Jurkat, Clone E6-1 (cell line): ENCODE results near the gene HBEGF.
"Not testable (repeated sequence)": the region's sequence is repeated elsewhere in the genome, so short reads cannot be mapped to it uniquely, and the experiment has no call there.

Experiments
- DNase-seq: peaks from one replicate; pipeline ENCODE4 v3.0.0-alpha.2; 2011; ENCODE audit warnings: low read depth, low spot score
- H3K4me3 ChIP-seq: 2 replicates; pipeline ENCODE4 v1.5.1; 2011; ENCODE audit warnings: mild to moderate bottlenecking, low read length, control low read depth, moderate library complexity

The HBEGF gene

DNA sequence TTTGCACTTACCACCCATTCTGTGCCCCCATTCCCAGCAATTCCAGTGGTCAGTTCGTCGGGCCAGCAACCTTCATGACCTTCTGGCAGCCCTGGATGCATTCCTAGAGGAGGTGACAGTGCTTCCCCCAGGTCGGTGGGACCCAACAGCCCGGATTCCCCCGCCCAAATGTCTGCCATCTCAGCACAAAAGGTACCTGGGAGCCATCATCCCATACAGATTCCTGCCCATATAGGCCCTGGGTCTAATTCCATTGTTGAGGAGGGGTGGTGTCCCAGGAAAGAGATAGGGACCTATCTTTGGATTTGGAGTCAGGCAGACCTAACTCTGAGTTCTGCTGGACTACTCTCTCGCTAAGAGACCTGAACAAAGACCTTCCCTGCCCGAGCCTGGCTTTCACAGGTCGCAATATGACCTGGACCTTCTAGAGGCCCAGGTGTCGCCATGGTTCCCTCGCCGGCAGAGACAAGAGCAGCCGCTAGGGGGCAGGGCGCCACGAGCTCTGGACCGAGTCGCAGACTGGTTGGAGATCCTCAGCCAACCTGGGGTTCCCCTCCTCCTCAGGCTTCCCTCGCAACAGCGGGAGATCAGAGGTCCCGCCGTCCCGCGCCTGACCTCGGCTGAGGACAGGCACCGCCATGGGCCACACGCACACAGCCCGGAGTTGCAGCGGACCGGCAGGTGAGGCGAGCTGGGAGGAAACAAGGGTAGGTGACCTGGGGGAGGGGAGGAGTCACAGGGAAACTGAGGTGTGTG is 16.6 kb upstream of the HBEGF start:
- H3K4me3 ChIP-seq: 0 out of 2 replicates have a peak overlapping the region, but pooled peaks have one; percentile 7
- DNase-seq: no peak

DNA sequence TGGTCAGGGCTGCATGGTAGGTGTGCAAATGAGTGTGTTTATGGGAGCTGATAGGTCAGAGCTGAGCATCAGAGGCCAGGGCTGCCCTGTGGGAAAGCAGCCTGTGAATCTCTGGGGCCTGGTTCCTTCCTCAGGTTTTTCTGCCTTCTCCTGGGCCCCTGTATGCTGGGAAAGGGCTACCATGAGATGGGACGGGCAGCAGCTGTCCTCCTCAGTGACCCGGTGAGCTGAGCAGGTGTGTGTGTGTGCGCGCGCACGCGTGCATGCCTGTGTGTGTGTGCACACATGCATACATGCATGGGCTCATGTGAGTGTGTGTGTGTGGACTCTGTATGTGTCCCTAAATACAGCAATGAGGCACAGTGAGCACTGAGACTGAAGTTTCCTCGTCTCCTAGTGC is 15.9 kb upstream of the HBEGF start:
- no peak for DNase-seq
- no peak overlapping the region for H3K4me3 ChIP-seq

GRCh38 chr5:140361901-140362300 is 15.5 kb upstream of the HBEGF start:
- H3K4me3 ChIP-seq: no peak overlapping the region
- no peak for DNase-seq

DNA sequence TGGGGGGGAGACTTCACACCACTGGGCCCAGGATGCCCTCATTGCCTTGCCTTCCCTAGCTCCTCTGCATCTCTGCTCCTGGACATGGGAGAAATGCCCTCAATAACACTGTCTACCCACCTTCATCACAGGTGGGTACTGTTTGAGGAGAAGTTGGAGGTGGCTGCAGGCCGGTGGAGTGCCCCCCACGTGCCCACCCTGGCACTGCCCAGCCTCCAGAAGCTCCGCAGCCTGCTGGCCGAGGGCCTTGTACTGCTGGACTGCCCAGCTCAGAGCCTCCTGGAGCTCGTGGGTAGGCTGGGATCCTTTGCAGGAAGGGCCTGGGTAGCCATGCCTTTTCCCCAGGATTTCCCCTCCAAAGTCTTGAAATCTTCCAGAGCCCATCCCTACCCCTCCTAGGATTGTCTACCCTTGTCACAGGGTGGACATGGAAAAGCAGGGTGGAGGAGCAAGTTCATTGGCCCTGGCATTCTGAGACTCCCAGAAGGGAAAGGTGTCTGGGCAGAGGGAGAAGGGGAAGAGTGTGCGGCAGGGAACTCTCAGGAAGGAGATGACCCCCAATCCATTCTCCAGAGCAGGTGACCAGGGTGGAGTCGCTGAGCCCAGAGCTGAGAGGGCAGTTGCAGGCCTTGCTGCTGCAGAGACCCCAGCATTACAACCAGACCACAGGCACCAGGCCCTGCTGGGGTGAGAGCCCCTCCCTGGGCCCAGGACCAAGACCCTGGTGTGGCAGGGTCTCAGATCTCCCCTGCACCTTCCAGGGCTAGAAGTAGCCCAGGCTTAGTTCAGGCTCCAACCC is 14.5 kb upstream of the HBEGF start:
- H3K4me3 ChIP-seq: no peak overlapping the region
- DNase-seq: no peak

DNA sequence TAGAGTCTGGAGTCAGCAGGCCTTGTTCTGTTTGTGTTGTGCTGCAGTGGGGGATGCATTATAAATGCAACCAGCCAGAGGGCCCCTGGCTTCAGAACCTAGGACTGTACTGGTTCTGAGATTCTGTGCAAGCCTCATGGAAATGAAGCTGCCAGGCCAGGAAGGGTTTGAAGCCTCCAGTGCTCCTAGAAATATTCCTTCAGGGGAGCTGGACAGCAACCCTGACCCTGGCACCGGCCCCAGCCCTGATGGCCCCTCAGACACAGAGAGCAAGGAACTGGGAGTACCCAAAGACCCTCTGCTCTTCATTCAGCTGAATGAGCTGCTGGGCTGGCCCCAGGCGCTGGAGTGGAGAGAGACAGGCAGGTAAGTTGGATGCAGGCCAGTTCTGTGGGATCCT is 13.7 kb upstream of the HBEGF start, which contains the start of gene SLC4A9:
SLC4A9 (plus strand) TSS at position 94 of the 400 bp plus-strand sequence; CDS start at position 137, 43 bp downstream.
- H3K4me3 ChIP-seq: no peak within 1 kb of the TSS
- no peak for DNase-seq

- no peak overlapping the region for H3K4me3 ChIP-seq
- no peak for DNase-seq
These were observed 12.4 kb upstream of the HBEGF start for GRCh38 chr5:140358738-140359310.

DNA sequence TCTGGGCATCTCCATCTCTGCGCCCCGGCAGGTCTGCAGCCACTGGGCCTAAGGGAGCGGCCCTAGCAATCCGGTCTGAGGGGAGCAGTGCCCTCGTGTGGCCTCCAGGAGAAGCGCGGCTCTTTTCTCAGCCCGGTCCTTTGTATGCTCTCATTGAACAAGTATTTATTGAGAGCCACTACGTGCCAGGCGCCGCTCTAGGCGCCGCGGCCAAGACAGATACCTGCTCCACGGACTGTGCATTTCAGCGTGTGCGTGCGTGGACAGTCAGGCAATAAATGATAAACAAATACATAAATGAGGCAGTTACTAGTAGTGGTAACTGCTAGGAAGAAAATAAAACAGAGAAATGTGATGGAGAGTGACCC is 11.3 kb upstream of the HBEGF start:
- peak overlapping the region; percentile 29 for H3K4me3 ChIP-seq
- DNase-seq: peak; percentile 71

GRCh38 chr5:140356853-140357725 is 10.7 kb upstream of the HBEGF start:
- DNase-seq: no peak
- H3K4me3 ChIP-seq: peak overlapping the region; percentile 29

GRCh38 chr5:140355546-140355945 is 9.1 kb upstream of the HBEGF start:
- no peak for DNase-seq
- no peak overlapping the region for H3K4me3 ChIP-seq

DNA sequence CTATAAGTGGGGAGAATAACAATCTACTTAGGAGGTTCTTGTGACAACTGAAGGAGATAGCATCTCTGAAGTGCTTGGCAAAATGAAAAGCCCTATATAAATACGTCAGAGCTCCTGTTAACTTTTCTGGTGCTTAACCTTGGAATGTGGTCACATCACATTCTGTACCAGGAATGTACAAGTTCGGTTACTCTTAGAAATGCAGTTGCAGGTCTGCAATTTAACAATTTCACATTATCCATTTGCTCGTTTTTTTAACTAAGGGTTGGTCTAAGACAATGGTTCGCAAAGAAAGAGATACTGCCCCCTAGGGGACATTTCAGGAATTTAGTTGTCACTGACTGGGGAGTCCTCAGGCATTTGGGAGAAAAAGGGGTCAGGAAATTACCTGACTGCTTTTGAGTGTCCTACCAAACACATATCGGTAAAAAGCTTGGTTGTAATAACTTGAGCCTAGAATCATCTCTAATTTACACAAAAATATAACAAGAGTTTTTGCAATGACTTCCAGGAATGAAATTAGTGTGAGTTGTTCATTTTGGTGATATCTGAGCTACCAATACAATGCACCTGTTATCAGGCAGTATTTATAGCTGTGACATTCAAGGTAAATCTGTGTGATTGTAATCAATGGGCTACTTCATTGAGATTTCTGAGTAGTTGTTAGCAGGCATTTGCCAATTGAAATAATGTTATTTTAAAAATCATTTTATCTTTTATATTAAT is 5.4 kb upstream of the HBEGF start:
- DNase-seq: peak; percentile 76
- no peak overlapping the region for H3K4me3 ChIP-seq

DNA sequence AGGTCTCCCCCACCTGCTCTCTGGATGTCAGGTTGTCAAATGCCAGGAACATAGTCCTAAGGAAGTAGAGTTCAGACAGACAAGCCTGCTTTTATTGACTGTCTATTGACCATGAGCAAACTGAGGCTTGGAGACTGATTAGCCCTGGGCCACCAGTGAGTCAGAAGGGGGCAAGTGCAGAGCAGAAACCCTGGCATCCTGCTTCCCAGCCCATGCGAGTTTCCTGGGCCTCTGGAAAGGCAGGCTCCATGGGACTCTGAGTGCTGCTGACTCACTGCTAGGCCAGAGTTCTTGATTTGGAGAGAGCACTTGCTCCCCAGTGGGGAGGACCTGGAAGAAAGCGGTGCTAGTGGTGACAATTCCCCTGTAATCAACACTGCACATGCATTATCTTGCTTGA is 2.8 kb upstream of the HBEGF start:
- no peak overlapping the region for H3K4me3 ChIP-seq
- no peak for DNase-seq

DNA sequence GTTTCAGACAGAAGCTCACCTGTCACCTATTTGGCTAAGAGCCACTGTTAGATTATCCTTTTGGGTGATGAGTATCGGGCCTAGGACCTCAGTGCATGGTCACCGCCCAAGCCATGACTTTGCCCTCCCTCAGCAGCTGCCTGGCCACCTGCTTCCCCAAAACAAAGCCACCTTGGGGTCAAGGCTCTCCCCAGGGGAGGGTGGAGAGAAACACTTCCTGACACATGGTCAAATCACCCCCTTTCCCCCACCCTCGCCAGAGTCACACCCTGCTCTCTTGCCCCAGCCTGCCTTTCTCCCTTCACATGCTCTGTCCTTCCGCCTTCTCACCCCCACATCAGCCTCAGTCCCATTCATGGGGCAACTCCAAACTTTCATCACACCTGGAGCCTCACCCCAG is 1.7 kb upstream of the HBEGF start:
- no peak for DNase-seq

DNA sequence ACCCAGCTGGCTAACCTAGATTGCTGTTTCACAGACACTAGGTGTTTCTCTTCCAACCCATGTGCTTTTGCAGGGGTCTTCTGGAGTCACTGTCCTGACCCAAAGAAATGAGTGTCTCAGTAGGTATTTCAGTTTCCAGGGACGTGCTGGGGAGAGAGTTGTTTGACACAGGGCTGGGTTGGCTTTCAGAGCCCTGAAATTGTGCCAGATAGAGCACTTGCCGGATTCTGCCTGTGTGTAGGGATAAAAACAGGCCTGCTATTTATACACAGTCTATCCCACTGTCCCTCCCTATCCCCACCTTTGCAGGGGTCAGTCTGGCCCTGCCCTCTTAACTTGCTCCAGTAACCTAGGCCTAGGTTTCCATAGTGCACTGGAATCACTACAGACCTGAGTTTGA is 957 bp upstream of the HBEGF start:
- H3K4me3 ChIP-seq: no peak overlapping the region
- DNase-seq: no peak

More for the DNA sequence above, 1.7 kb upstream of the HBEGF start:
- no peak overlapping the region for H3K4me3 ChIP-seq

DNA sequence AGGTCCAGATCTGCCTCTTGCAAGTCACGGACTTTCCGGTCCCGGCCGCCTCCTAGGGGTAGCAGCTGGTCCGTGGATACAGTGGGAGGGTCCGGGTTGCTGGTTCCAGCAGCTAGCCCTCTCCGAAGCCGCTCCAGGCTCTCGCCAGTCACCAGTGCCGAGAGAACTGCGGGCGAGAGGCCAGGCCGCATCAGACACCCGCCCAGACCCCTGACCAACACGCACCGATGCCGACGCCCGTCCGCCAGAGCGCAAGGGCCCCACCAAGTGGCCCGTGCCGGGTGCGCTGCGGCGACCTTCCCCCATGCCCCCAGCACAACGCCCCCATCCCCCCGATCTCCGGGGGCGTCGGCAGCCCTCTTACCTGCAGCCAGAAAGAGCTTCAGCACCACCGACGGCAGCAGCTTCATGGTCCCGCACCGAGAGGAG is 470 bp downstream of the HBEGF start:
- peak overlapping the region; percentile 57 for H3K4me3 ChIP-seq
- DNase-seq: no peak

GRCh38 chr5:140344683-140345423 is 1.6 kb downstream of the HBEGF start:
- no peak for DNase-seq
- H3K4me3 ChIP-seq: no peak overlapping the region

GRCh38 chr5:140343849-140344248 is 2.6 kb downstream of the HBEGF start:
- not testable (repeated sequence) for DNase-seq, H3K4me3 ChIP-seq

DNA sequence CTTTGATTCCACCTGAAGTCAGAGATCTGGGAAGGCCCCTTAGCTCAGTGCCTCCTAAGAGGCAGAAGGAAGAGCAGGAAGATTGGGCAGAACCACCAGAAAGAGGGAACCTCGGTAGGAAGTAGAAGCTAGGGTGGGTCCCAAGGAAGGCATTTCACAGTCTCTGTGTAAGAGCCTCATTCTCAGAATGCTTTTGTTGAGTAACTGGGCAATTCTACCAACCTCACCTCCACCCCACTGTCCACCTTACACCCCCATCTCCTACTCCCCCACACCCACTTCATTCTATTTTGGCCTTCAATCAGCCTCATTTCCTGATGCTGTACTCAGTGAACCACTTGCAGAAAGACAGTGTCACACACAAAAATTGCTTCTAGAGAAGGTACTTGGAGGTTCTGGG is 3.5 kb downstream of the HBEGF start:
- no peak overlapping the region for H3K4me3 ChIP-seq
- no peak for DNase-seq

DNA sequence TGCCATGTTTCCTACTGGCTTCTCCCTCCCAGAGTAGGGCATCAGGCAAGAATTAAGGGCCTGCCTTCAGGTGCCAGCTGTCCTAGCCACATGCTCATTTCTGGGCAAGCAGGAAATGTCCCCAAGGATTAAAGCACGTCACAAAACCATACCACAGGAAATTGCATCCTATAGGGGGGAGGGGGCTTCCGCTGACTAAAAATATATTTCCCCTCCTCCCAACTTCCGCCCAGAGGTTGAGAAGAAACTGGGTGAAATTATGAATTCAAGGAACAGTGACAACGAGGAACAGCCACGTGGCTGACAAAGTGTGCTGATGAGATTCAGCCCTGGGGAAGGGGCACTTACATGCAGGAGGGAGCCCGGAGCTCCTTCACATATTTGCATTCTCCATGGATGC is 4.1 kb downstream of the HBEGF start:
- peak; percentile 88 for DNase-seq
- H3K4me3 ChIP-seq: peak overlapping the region; percentile 29
